Measurements from ENCODE around the gene CAPN13.

GRCh38 chr2:30691091-30691947 lies 115.9 kb downstream of the CAPN13 start:
- no peak for TF ChIP-seq MAZ (IDR thresholded peaks at IDR 0.05; ENCODE audit: borderline replicate concordance, low read depth, low read length)
- TF ChIP-seq MXI1 (IDR thresholded peaks at IDR 0.05; ENCODE audit: borderline replicate concordance, low read depth, low read length) = no peak
